Stomach (tissue), 9 donors: Measurements from ENCODE around the gene CHST9. TPM values are rescaled to one million over a fixed set of nuclear protein-coding genes. Genes with fewer than 3 reads are reported as not detected.

Experiments
- DNase-seq, 2 donors: peaks; one replicate each; pipeline versions ENCODE4 v3.0.0 to v3.0.0-alpha.2; 2013 to 2019
- H3K27ac ChIP-seq, 5 donors: fragments of 200-600 bp in 4 of 5; sonication (generic) in 4 of 5; one replicate each; pipeline ENCODE4 v1.5.1; 2013 to 2019; ENCODE audit warnings: mild to moderate bottlenecking in 1 of 5, moderate library complexity in 1 of 5
- H3K27me3 ChIP-seq, 3 donors: fragments of 200-600 bp; sonication (generic); one replicate each; pipeline ENCODE4 v1.5.1; 2017 to 2019; ENCODE audit warnings: mixed run types in 1 of 3
- H3K36me3 ChIP-seq, 4 donors: fragments of 200-600 bp; sonication (generic); 1 replicate in 3 of 4; 2 replicates in 1 of 4; pipeline ENCODE4 v1.5.1; 2016 to 2019
- H3K4me1 ChIP-seq, 4 donors: fragments of 200-600 bp; sonication (generic); one replicate each; pipeline ENCODE4 v1.5.1; 2016 to 2019
- H3K4me3 ChIP-seq, 4 donors: fragments of 200-600 bp; sonication (generic) in 3 of 4; one replicate each; pipeline ENCODE4 v1.5.1; 2016 to 2019; ENCODE audit warnings: mild to moderate bottlenecking in 1 of 4
- H3K9me3 ChIP-seq, 4 donors: fragments of 200-600 bp; sonication (generic); one replicate each; pipeline ENCODE4 v1.5.1; 2016 to 2019
- CTCF ChIP-seq, 7 experiments: fragments of 450-650 bp in 4 of 7; fragments of 200-600 bp in 3 of 7; sonication (generic) in 3 of 7; IDR thresholded peaks; one replicate each; pipeline ENCODE4 v1.5.1; 2016 to 2019; ENCODE audit warnings: antibody characterized with exemption in 7 of 7, control low read depth in 2 of 7, mild to moderate bottlenecking in 1 of 7
- EP300 ChIP-seq: sonication (generic); formaldehyde crosslinking; IDR thresholded peaks from one replicate; pipeline ENCODE4 v1.6.1; 2017; ENCODE audit warnings: antibody characterized with exemption
- POLR2A ChIP-seq, 4 donors: fragments of 450-650 bp; IDR thresholded peaks; one replicate each; pipeline ENCODE4 v1.6.1; 2016; ENCODE audit warnings: antibody characterized with exemption in 4 of 4, control low read depth in 2 of 4, mild to moderate bottlenecking in 1 of 4, moderate library complexity in 1 of 4
- POLR2AphosphoS5 ChIP-seq, 3 donors: sonication (generic); formaldehyde crosslinking; IDR thresholded peaks; one replicate each; pipeline ENCODE4 v1.6.1; 2016; ENCODE audit warnings: antibody characterized with exemption in 3 of 3
- WGBS, 5 donors: extraction: QIAGEN DNeasy Blood & Tissue Kit in 3 of 5; methylation state at CpG; one replicate each; pipeline versions ENCODE4 v1.1.5 to v1.1.7; 2013 to 2018; 5-methylcytosine and 5-hydroxymethylcytosine counted together
- intact Hi-C: fragments of 100-400 bp; cut with DNase I; formaldehyde crosslinking; loops from one replicate; pipeline ENCODE4 v1.15.1; 2023; ENCODE audit warnings: low total_unique reads
- polyA plus RNA-seq, 3 donors: library from polyadenylated mRNA; stranded (reverse); fragments of 200-250 nt; gene quantifications; one replicate each; pipeline ENCODE4 v1.2.3, GENCODE V29; 2013
- total RNA-seq, 5 donors: library from RNA; depleted of rRNA; stranded (reverse); fragments of >200 nt; gene quantifications; one replicate each; pipeline versions ENCODE4 v1.1.0 to v1.2.3, GENCODE V29; 2014 to 2016
- donor health status: healthy with polysubstance abuse.
- donor health status: Bipolar disorder and iron deficiency.
- donor health status: healthy.

Gene CHST9
- total and polyA plus RNA-seq, 8 donors, result 0.29 to 2.2 (median 1.1) TPM; not detected in 2

- Histone ChIP-seq H3K27me3 (no peaks in the 10 kb centered on the region), H3K36me3 (no peaks in the 10 kb centered on the region), H3K4me3 (no peak overlapping the region), H3K9me3 (no peaks in the 10 kb centered on the region), H3K27ac (no peak overlapping the region), H3K4me1 (no peaks in the 10 kb centered on the region)
- no peak for TF ChIP-seq POLR2AphosphoS5 (IDR thresholded peaks at IDR 0.05)
- TF ChIP-seq EP300, result no peak
- no peak for TF ChIP-seq POLR2A (IDR thresholded peaks at IDR 0.05)
- no peak for TF ChIP-seq CTCF (IDR thresholded peaks at IDR 0.05)
- no peak for DNase-seq
- intact Hi-C loops, result no loop called here
- 80 to 87% (median 87%) methylated on average over 6 of the region's 6 CpGs for WGBS, 5 donors
These were observed 191.5 kb downstream of the CHST9 start for GRCh38 chr18:26993568-26993967.

- intact Hi-C loops, result no loop called here
- TF ChIP-seq POLR2A (IDR thresholded peaks at IDR 0.05) (no peak), POLR2AphosphoS5 (IDR thresholded peaks at IDR 0.05) (no peak), CTCF (IDR thresholded peaks at IDR 0.05) (no peak), EP300 (no peak)
- H3K9me3 ChIP-seq, result no peaks in the 10 kb centered on the region
- no peak for DNase-seq
- 85 to 89% (median 88%) methylated on average over 2 of the region's 2 CpGs for WGBS, 5 donors
- H3K27me3 ChIP-seq, result no peaks in the 10 kb centered on the region
- no peak overlapping the region for H3K4me3 ChIP-seq
- H3K27ac ChIP-seq, result no peak overlapping the region
- H3K36me3 ChIP-seq, result no peaks in the 10 kb centered on the region
- H3K4me1 ChIP-seq, result no peaks in the 10 kb centered on the region
These were observed 192.2 kb downstream of the CHST9 start for GRCh38 chr18:26992926-26993325.

- intact Hi-C loops, result no loop called here
These were observed 195.3 kb downstream of the CHST9 start for GRCh38 chr18:26989842-26990241.

GRCh38 chr18:26981360-26982082 lies 203.6 kb downstream of the CHST9 start:
- no peak overlapping the region for H3K27ac ChIP-seq
- TF ChIP-seq CTCF (IDR thresholded peaks at IDR 0.05) (no peak), POLR2AphosphoS5 (IDR thresholded peaks at IDR 0.05) (no peak), EP300 (no peak), POLR2A (IDR thresholded peaks at IDR 0.05) (no peak)
- 77 to 89% (median 84%) methylated on average over 6 of the region's 6 CpGs for WGBS, 5 donors
- H3K36me3 ChIP-seq, result no peaks in the 10 kb centered on the region
- H3K4me3 ChIP-seq, result no peak overlapping the region
- H3K4me1 ChIP-seq, result no peaks in the 10 kb centered on the region
- intact Hi-C loops, result no loop called here
- no peak for DNase-seq
- H3K9me3 ChIP-seq, result no peaks in the 10 kb centered on the region
- no peaks in the 10 kb centered on the region for H3K27me3 ChIP-seq

More at GRCh38 chr18:26989842-26990241, 195.3 kb downstream of the CHST9 start:
- no peak for DNase-seq
- H3K27ac ChIP-seq, result no peak overlapping the region
- H3K4me3 ChIP-seq, result no peak overlapping the region
- no peaks in the 10 kb centered on the region for H3K27me3 ChIP-seq
- no peaks in the 10 kb centered on the region for H3K36me3 ChIP-seq
- no peaks in the 10 kb centered on the region for H3K4me1 ChIP-seq
- TF ChIP-seq POLR2AphosphoS5 (IDR thresholded peaks at IDR 0.05) (no peak), CTCF (IDR thresholded peaks at IDR 0.05) (no peak), POLR2A (IDR thresholded peaks at IDR 0.05) (no peak), EP300 (no peak)
- no peaks in the 10 kb centered on the region for H3K9me3 ChIP-seq
